Hepatocyte (in vitro differentiated cells): ENCODE measurements around the gene SUCLG2.

ENCODE experiments used
- EZH2 ChIP-seq: fragments of 200-600 bp; sonication (generic); IDR thresholded peaks from 2 replicates; pipeline ENCODE4 v1.6.1; 2016; ENCODE audit warnings: antibody characterized with exemption, mild to moderate bottlenecking, borderline replicate concordance
- EZH2phosphoT487 ChIP-seq: fragments of 200-600 bp; sonication (generic); IDR thresholded peaks from one replicate; pipeline ENCODE4 v1.6.1; 2018; ENCODE audit warnings: antibody characterized with exemption, mild to moderate bottlenecking, low read depth, moderate library complexity; ENCODE audit not compliant: unreplicated experiment, severe bottlenecking
- TF ChIP-seq, protein P1 (sequence below): fragments of 200-600 bp; sonication (generic); IDR thresholded peaks from 2 replicates; pipeline ENCODE4 v1.5.1; 2016; ENCODE audit warnings: antibody characterized with exemption, mild to moderate bottlenecking; ENCODE audit not compliant: poor library complexity

- no peak for TF ChIP-seq EZH2phosphoT487
- TF ChIP-seq, protein P1, sequence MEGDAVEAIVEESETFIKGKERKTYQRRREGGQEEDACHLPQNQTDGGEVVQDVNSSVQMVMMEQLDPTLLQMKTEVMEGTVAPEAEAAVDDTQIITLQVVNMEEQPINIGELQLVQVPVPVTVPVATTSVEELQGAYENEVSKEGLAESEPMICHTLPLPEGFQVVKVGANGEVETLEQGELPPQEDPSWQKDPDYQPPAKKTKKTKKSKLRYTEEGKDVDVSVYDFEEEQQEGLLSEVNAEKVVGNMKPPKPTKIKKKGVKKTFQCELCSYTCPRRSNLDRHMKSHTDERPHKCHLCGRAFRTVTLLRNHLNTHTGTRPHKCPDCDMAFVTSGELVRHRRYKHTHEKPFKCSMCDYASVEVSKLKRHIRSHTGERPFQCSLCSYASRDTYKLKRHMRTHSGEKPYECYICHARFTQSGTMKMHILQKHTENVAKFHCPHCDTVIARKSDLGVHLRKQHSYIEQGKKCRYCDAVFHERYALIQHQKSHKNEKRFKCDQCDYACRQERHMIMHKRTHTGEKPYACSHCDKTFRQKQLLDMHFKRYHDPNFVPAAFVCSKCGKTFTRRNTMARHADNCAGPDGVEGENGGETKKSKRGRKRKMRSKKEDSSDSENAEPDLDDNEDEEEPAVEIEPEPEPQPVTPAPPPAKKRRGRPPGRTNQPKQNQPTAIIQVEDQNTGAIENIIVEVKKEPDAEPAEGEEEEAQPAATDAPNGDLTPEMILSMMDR: no peak
- no peak for TF ChIP-seq EZH2
Measured at GRCh38 chr3:67650084-67650483, 4.3 kb downstream of the SUCLG2 start.
